GM12878 (cell line): ENCODE data around the gene SLC35E2B.
"Not testable (repeated sequence)": the region's sequence is repeated elsewhere in the genome, so short reads cannot be mapped to it uniquely, and the experiment has no call there.

Source experiments
- BCLAF1 ChIP-seq: fragments of 450-650 bp; IDR thresholded peaks from 2 replicates; pipeline ENCODE4 v1.6.1; 2017; ENCODE audit warnings: antibody characterized with exemption, mild to moderate bottlenecking, moderate library complexity
- CHD4 ChIP-seq: fragments of 200-600 bp; sonication (generic); IDR thresholded peaks from 2 replicates; pipeline ENCODE4 v1.6.1; 2016; ENCODE audit warnings: mild to moderate bottlenecking
- CTCF ChIP-seq, 3 experiments: IDR thresholded peaks in 2 of 3; conservative IDR thresholded peaks in 1 of 3; 2 replicates each; pipeline ENCODE4 v1.5.1; 2011; ENCODE audit warnings: low read depth in 3 of 3, low read length in 3 of 3, mild to moderate bottlenecking in 3 of 3, control low read depth in 2 of 3, moderate library complexity in 2 of 3, inconsistent platforms in 1 of 3, mixed read lengths in 1 of 3; ENCODE audit not compliant: control insufficient read depth in 2 of 3, insufficient read depth in 1 of 3; ENCODE audit errors: extremely low read depth in 1 of 3
- EP300 ChIP-seq, 2 experiments: fragments of 150-350 bp in 1 of 2; IDR thresholded peaks; 2 replicates each; pipeline ENCODE4 v1.6.1; 2011 to 2012; ENCODE audit warnings: low read depth in 2 of 2, low read length in 2 of 2, borderline replicate concordance in 1 of 2, improper control_type of control experiment in 1 of 2, inconsistent platforms in 1 of 2; ENCODE audit not compliant: control insufficient read depth in 1 of 2
- EZH2 ChIP-seq: IDR thresholded peaks from 2 replicates; pipeline ENCODE4 v1.6.1; 2012; ENCODE audit warnings: low read depth, mild to moderate bottlenecking, control low read depth, inconsistent platforms, low read length, borderline replicate concordance; ENCODE audit not compliant: control insufficient read depth
- KLF5 ChIP-seq: fragments of 450-650 bp; IDR thresholded peaks from 2 replicates; pipeline ENCODE4 v1.6.1; 2014; ENCODE audit warnings: mild to moderate bottlenecking; ENCODE audit not compliant: partially characterized antibody
- MAX ChIP-seq: IDR thresholded peaks from 2 replicates; pipeline ENCODE4 v1.6.1; 2012; ENCODE audit warnings: low read depth, low read length, improper control_type of control experiment
- NFYB ChIP-seq: IDR thresholded peaks from 2 replicates; pipeline ENCODE4 v1.6.1; 2011; ENCODE audit warnings: low read depth, mild to moderate bottlenecking, low read length, improper control_type of control experiment, moderate library complexity; ENCODE audit not compliant: insufficient read depth
- NR2F1 ChIP-seq: fragments of 450-650 bp; conservative IDR thresholded peaks from 2 replicates; pipeline ENCODE4 v1.6.1; 2017; ENCODE audit warnings: mild to moderate bottlenecking
- POLR2AphosphoS2 ChIP-seq: IDR thresholded peaks from 2 replicates; pipeline ENCODE4 v1.6.1; 2011; ENCODE audit warnings: low read depth, mild to moderate bottlenecking, low read length, improper control_type of control experiment, moderate library complexity
- POLR2AphosphoS5 ChIP-seq: IDR thresholded peaks from 2 replicates; pipeline ENCODE4 v1.6.1; 2011; ENCODE audit warnings: mild to moderate bottlenecking, low read length, inconsistent platforms
- TAF1 ChIP-seq: IDR thresholded peaks from 2 replicates; pipeline ENCODE4 v1.6.1; 2011; ENCODE audit warnings: mild to moderate bottlenecking, low read depth, low read length, borderline replicate concordance
- ZBTB11 ChIP-seq: fragments of 450-650 bp; formaldehyde crosslinking; IDR thresholded peaks from 2 replicates; pipeline ENCODE4 v1.5.0; 2022; ENCODE audit warnings: mild to moderate bottlenecking, missing genetic modification characterization
- ZBTB33 ChIP-seq: fragments of 450-650 bp; IDR thresholded peaks from 2 replicates; pipeline ENCODE4 v1.6.1; 2017; ENCODE audit warnings: mild to moderate bottlenecking

- not testable (repeated sequence) for TF ChIP-seq NR2F1; CTCF (IDR thresholded peaks at IDR 0.05 in 2 of 3, conservative IDR thresholded peaks at IDR 0.05 in 1 of 3; ENCODE audit: control insufficient read depth in 2 of 3, extremely low read depth in 1 of 3, insufficient read depth in 1 of 3, low read depth in 3 of 3, low read length in 3 of 3); BCLAF1; EP300 (IDR thresholded peaks at IDR 0.05; ENCODE audit: borderline replicate concordance in 1 of 2, control insufficient read depth in 1 of 2, low read depth in 2 of 2, low read length in 2 of 2); ZBTB11 (CRISPR knock-in tag); KLF5; EZH2; POLR2AphosphoS5; ZBTB33; MAX; CHD4; TAF1; POLR2AphosphoS2; NFYB
Measured at GRCh38 chr1:1705623-1706022, 13.0 kb upstream of the SLC35E2B start.
